NCI-H2029 (cell line): ENCODE results near the gene CEP131.
"Not testable (repeated sequence)": the region's sequence is repeated elsewhere in the genome, so short reads cannot be mapped to it uniquely, and the experiment has no call there.

Source experiments
- DNase-seq: peaks from one replicate; lab custom pipeline; 2025; lab: John Stamatoyannopoulos, UW

CEP131 gene

DNA sequence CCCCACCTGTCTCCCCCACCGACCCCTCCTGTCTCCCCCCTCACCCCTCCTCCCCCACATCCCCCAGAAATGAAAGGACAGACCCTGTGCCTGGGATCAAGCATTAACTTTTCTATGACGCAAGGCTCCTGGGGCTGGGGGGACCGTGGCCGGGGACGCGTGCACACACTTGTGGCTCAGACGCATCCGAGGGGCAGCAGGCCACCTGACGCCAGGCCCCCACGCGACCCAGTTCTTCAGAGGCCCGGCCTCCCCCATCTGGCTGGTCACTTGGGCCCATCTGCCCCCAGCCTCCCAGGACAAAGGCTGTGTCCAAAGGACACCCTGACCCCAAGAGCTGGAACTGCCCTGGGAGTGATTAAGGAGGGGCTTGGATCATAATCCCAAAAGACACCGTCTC lies 71.5 kb downstream of the CEP131 start:
- DNase-seq, result no peak

DNA sequence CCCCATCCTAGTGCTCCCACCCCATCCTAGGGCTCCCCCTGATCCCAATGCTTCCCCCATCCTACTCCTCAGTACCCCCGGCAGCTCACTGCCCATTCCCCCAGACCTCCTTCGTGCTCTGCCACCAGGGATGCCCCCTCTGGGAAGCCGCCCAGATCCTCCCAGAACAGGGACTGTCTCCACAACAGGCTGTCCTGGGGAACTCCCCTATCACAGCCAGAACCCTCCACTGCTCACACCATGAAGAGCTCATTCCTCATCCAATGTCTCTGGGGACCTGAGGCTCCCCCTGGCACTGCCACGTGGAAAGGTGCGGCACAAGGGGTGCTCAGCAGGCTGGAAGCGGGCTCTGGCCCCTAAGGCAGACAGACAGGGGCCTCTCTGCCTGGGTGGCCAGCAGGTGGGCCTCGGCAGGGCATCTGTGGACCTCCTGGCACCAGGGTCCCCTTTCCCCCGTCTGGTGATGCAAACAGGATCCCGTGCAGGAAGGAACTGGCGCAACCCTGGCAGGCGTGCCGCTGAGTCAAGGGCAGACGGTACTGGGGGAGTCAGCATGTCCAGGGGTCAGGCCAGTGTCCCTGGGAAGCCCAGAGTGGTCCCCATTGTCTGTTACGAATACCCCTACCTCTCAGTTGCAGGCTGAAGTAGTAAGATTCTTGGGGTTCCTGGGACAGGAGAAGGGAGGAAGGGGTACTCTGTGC lies 72.2 kb downstream of the CEP131 start:
- no peak for DNase-seq

DNA sequence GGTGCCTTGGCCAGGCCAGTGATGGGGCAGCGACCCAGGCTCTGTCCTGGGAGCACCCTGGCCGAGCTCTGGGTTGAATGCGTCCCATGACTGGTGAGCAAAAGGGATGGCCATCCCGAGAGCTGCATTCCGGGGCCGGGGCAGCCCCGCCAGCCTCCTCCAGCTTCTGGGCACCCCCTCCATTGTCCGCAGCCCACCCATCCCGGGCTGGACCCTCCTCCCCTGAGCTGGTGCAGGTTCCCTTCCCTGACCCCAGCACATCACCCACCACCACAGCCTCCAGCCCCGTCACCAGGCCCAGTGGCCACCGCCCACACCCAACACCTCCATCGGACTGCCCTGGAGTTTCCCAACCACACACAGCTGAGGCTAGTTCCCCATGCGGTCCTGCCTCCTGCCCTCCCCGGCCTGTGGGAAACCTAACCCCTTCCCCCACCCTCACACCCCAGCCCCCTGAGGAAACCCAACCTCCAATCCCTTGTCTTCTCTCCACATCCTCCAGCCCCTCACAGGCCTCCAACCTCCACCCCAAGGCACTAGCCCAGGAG lies 73.7 kb downstream of the CEP131 start:
- DNase-seq, result no peak

DNA sequence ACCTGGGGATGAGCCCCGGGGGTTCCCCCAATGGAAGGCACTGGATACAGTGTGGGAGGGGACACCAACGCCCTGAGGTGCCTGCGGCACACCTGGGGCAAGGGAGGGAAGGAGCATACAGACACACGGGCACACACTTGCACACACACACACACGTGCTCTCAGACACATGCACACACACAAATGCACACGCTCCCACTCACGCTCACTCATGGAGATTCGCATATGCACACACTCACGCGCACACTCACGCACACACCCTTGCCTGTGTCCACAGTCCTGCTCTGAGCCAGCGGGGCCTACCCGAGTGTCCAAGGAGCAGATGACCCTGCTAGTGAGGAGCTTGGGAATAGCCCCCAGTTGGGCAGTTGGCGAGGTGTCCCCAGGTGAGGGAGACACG lies 74.2 kb downstream of the CEP131 start:
- DNase-seq, result no peak

DNA sequence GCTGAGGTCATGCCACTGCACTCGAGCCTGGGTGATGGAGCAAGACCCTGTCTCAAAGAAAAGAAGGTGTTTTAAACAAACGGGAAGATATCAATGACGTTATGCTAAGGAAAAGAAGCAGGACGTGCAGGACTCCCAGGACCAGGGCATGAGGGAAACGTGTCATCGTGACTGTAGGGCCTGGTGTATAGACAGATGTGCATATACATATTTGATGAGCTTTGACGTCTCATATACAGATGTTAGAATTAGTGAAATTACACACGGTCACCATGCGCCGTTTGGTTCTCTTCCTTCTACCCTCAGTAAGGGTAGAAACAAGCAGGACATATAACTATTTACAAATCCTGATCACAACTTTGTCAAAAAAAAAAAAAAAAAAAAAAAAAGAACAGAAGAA lies 75.1 kb downstream of the CEP131 start:
- no peak for DNase-seq

DNA sequence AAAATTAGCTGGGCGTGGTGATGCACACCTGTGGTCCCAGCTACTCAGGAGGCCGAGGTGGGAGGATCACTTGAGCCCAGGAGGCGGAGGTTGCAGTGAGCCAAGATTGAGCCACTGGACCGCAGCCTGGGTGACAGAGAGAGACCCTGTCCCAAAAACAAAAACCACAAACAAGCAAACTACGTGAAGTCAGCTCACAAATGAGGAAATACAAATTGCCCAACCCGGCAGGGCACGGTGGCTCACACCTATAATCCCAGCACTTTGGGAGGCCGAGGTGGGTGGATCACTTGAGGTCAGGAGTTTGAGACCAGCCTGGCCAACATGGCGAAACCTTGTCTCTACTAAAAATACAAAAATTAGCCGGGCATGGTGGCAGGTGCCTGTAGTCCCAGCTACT lies 76.6 kb downstream of the CEP131 start:
- DNase-seq, result not testable (repeated sequence)

DNA sequence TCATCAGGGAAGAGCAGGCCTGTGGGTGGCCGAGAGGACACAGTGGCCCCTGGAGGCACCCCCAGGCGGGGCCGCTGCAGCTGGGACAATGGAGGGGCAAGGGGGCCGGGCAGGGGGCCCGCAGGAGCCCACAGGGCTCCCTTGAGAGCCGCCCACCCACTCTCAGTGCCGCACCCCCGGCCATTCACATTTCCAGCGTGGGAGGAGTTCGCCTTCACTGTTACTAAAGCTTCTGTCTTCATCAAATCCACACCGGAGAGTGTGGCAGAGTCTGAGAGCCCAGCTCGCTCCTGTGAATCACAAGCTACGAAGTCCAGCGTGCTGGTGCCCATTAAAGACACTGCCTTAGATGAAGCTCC lies 78.4 kb downstream of the CEP131 start:
- DNase-seq, result no peak

DNA sequence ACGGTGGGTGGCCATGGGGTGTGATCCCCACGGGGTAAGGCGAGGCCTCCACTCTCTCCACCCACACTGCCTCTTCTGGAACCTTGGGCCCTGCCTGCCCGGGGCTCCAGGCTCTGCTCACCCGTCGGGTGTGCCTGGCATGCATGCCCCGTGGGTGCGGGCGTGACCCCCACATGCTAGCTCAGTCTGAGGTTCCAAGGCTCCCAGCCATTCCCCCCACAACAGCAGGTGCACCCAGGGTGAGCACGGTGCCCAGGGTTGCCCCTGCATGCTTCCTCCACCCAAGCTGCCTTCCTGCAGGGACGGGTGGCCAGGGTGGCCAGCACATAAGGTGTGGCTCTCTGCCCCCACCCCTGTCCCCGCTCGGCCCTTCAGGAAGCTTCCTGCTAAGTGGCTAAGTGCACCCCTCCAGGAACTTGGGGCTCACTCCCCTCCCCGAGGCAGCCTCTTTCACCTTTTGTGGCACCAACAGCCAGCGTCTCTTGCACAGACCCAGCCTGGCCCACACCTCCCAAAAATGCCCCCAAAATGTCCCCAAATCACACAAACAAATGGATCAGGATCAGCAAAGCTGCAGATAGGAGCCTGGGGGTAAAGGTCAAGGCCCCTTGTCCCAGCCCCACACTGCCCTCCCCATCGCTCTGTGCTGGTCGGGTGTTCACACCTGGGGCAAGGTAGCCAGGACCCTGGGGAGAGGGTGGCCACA lies 78.9 kb downstream of the CEP131 start:
- no peak for DNase-seq

DNA sequence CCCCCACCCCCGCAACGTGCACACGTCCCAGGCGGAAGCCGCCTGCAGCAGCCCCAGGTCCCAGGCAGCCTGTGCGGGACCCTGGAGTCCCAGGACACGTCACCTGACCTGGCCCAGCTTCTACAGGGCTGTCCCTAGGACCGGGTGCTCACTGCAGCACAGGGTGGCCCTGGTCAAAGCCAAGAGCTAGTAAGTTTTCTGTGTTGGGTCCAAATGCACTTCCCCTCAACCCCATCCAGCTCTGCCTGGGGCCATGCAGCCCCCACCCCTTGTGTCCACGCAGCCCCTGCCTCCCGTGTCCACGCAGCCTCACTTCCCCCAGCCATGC lies 79.6 kb downstream of the CEP131 start:
- DNase-seq, result no peak

DNA sequence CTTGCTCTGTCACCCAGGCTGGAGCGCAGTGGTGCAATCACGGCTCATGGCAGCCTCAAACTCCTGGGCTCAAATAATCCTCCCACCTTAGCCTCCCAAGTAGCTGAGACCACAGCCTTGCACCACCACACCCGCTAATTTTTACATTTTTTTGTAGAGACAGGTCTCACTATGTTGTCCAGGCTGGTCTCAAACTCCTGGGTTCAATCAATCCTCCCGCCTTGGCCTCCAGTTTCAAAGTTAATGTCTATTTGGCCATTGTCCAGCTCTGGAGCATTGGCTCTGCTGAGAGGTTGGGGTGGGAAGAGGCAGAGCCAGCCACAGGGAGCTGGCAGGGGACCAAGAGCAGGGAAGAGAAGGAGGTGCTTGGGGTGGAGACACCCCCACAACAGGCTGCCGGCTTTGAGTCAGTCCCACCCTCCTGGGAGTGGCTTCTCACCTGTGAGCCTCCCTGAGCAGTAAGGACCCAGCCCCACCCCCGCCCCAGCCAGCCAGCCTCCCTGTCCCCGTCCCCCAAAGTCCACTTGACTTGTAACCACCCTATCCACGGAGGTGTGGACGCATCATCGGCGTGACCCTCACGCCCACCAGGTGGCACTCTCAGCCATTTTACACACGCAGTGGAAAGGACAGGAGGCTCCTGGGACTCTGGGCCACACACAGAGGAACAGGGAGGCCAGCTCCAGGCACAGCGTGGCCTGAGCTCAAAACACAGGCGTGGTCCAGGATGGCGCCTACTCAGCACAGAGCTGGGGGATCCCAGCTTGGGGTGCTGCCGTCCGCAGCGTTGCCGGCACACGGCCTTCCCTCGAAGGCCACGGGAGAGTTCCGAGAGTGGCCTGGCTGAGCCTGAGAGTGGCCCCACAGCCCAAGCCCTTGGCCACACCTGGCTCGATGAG lies 80.2 kb downstream of the CEP131 start:
- DNase-seq, result peak; percentile 74

DNA sequence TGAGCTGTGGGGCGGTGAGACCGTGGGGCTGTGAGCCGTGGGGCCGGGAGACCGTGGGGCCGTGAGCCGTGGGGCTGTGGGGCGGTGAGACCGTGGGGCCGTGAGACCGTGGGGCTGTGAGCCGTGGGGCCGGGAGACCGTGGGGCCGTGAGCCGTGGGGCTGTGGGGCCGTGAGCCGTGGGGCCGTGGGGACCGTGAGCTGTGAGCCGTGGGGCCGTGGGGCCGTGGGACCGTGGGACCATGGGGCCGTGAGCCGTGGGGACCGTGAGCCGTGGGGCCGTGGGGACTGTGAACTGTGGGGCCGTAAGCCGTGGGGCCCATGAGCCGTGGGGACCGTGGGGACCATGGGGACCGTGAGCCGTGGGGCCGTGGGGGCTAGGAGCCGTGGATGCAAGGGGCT lies 82.1 kb downstream of the CEP131 start:
- DNase-seq, result no peak

DNA sequence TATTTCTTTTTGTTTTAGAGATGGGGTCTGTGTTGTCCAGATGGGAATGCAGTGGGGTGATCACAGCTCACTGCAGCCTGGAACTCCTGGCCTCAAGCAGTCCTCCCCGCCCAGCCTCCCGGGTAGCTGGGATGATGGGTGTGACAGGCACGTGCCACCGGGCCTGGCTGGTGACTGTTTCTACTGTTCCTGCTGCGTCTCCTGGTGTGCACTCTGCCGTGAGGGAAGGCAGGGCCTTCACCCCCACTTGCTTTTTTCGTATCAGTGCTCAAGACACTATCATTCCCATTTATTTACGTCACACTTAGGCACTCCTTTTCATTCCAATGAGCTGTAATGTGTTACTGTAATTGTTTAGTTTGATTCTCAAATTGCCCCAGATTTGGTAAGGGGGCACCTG lies 82.7 kb downstream of the CEP131 start:
- no peak for DNase-seq
